Upper lobe of right lung (tissue), 1 donor: ENCODE measurements around the gene TMEM89. TPM values are rescaled to one million over a fixed set of nuclear protein-coding genes. Genes with fewer than 3 reads are reported as not detected.

ENCODE experiments used
- ATAC-seq: fragments of 200-7000 bp; cut with Tn5 transposase; one replicate; pipeline ENCODE4 v1.9.1; 2020; ENCODE audit warnings: mild to moderate bottlenecking, moderate library complexity
- DNase-seq: peaks from one replicate; pipeline ENCODE4 v3.0.0-alpha.2; 2020
- H3K27ac ChIP-seq: fragments of 200-600 bp; one replicate; pipeline ENCODE4 v1.8.0; 2022
- H3K27me3 ChIP-seq: fragments of 200-600 bp; one replicate; pipeline ENCODE4 v1.8.0; 2022; ENCODE audit warnings: mild to moderate bottlenecking
- H3K36me3 ChIP-seq: fragments of 200-600 bp; one replicate; pipeline ENCODE4 v1.8.0; 2022
- H3K4me1 ChIP-seq: fragments of 200-600 bp; one replicate; pipeline ENCODE4 v1.8.0; 2022
- H3K4me3 ChIP-seq: fragments of 200-600 bp; one replicate; pipeline ENCODE4 v1.8.0; 2022; ENCODE audit warnings: mild to moderate bottlenecking
- H3K9me3 ChIP-seq: fragments of 200-600 bp; one replicate; pipeline ENCODE4 v1.8.0; 2022
- CTCF ChIP-seq: fragments of 200-600 bp; IDR thresholded peaks from one replicate; pipeline ENCODE4 v1.8.0; 2022; ENCODE audit warnings: antibody characterized with exemption
- intact Hi-C: fragments of 100-400 bp; cut with DNase I; formaldehyde crosslinking; loops from one replicate; pipeline ENCODE4 v1.11.0; 2022
- total RNA-seq: library from RNA; stranded (reverse); fragmentation: NEBNext Ultra II Directional; extraction: Animal tissue kit (Norgen Biotek cat#: 25700); gene quantifications from one replicate; pipeline ENCODE4 v1.2.1, GENCODE V29; 2021
- donor health status: DM: no; HTN: yes; CAD: no; lungs with severe emphysema.

The TMEM89 gene
- total RNA-seq, 1 donor from 2014 or later = not detected

GRCh38 chr3:48633743-48634142, 12.2 kb upstream of the TMEM89 start:
- no peak overlapping the region for H3K4me3 ChIP-seq
- H3K36me3 ChIP-seq = peaks cover 7% of the 10 kb centered on the region
- no peaks in the 10 kb centered on the region for H3K9me3 ChIP-seq
- peaks cover 18% of the 10 kb centered on the region for H3K4me1 ChIP-seq
- no peaks in the 10 kb centered on the region for H3K27me3 ChIP-seq
- DNase-seq = no peak
- intact Hi-C loops = no loop called here
- ATAC-seq = no peak
- no peak for TF ChIP-seq CTCF
- no peak overlapping the region for H3K27ac ChIP-seq

- peaks cover 7% of the 10 kb centered on the region for H3K36me3 ChIP-seq
- H3K27ac ChIP-seq = no peak overlapping the region
- no peak overlapping the region for H3K4me3 ChIP-seq
- DNase-seq (no peak), ATAC-seq (no peak)
- no peaks in the 10 kb centered on the region for H3K9me3 ChIP-seq
- no peak for TF ChIP-seq CTCF
- intact Hi-C loops = no loop called here
- peaks cover 18% of the 10 kb centered on the region for H3K4me1 ChIP-seq
- no peaks in the 10 kb centered on the region for H3K27me3 ChIP-seq
These were observed 11.7 kb upstream of the TMEM89 start for GRCh38 chr3:48633256-48633655.

GRCh38 chr3:48631516-48632448, 10.2 kb upstream of the TMEM89 start:
- TF ChIP-seq CTCF = no peak
- H3K9me3 ChIP-seq = no peaks in the 10 kb centered on the region
- H3K4me1 ChIP-seq = peaks cover 18% of the 10 kb centered on the region
- H3K27ac ChIP-seq = no peak overlapping the region
- H3K27me3 ChIP-seq = no peaks in the 10 kb centered on the region
- peaks cover 12% of the 10 kb centered on the region for H3K36me3 ChIP-seq
- DNase-seq (no peak), ATAC-seq (no peak)
- H3K4me3 ChIP-seq = no peak overlapping the region
- intact Hi-C loops = no loop called here

GRCh38 chr3:48630833-48631232, 9.3 kb upstream of the TMEM89 start:
- H3K4me3 ChIP-seq = no peak overlapping the region
- H3K27ac ChIP-seq = no peak overlapping the region
- peaks cover 18% of the 10 kb centered on the region for H3K36me3 ChIP-seq
- no peak for TF ChIP-seq CTCF
- H3K27me3 ChIP-seq = no peaks in the 10 kb centered on the region
- DNase-seq (no peak), ATAC-seq (no peak)
- H3K9me3 ChIP-seq = no peaks in the 10 kb centered on the region
- peaks cover 11% of the 10 kb centered on the region for H3K4me1 ChIP-seq
- intact Hi-C loops = no loop called here

GRCh38 chr3:48630407-48630806, 8.8 kb upstream of the TMEM89 start:
- Histone ChIP-seq H3K4me3 (no peak overlapping the region), H3K27me3 (no peaks in the 10 kb centered on the region), H3K9me3 (no peaks in the 10 kb centered on the region), H3K4me1 (peaks cover 10% of the 10 kb centered on the region), H3K36me3 (peaks cover 18% of the 10 kb centered on the region), H3K27ac (no peak overlapping the region)
- intact Hi-C loops = no loop called here
- DNase-seq (no peak), ATAC-seq (no peak)
- TF ChIP-seq CTCF = no peak
